D721Med (cell line): ENCODE measurements around the gene ICAM3.
"Not testable (repeated sequence)": the region's sequence is repeated elsewhere in the genome, so short reads cannot be mapped to it uniquely, and the experiment has no call there.

Source experiments
- DNase-seq: peaks from one replicate; pipeline ENCODE4 v3.0.0; 2011; ENCODE audit warnings: low spot score; ENCODE audit not compliant: insufficient read length
- FAIRE-seq: peaks from 2 replicates; lab custom pipeline; 2011; peaks lifted over from hg19 to GRCh38; lab: Jason Lieb, UNC
- CTCF ChIP-seq: IDR thresholded peaks from 2 replicates; pipeline ENCODE4 v1.5.1; 2012; ENCODE audit warnings: mild to moderate bottlenecking, control low read depth; ENCODE audit not compliant: insufficient read depth; ENCODE audit errors: missing control alignments

ICAM3 gene

GRCh38 chr19:10339380-10339960 lies at the start of gene ICAM3:
Gene ICAM3 (minus strand): TSS chr19:10339624. CDS start chr19:10339614, 10 bp downstream.
- FAIRE-seq (no peak), DNase-seq (no peak)

GRCh38 chr19:10388957-10389356 lies 49.5 kb upstream of the ICAM3 start:
- peak; percentile 94 for TF ChIP-seq CTCF
- FAIRE-seq (peak; percentile 35), DNase-seq (no peak)

More at GRCh38 chr19:10339380-10339960, at the start of gene ICAM3:
- no peak for TF ChIP-seq CTCF

GRCh38 chr19:10384580-10384979 lies 45.2 kb upstream of the ICAM3 start:
- FAIRE-seq: no peak
- DNase-seq: no peak
- TF ChIP-seq CTCF: no peak

GRCh38 chr19:10383223-10383499 lies 43.7 kb upstream of the ICAM3 start:
- not testable (repeated sequence) for DNase-seq, FAIRE-seq

GRCh38 chr19:10380313-10381102 lies 41.1 kb upstream of the ICAM3 start, which contains the start of gene TYK2:
Gene TYK2 (minus strand): TSS chr19:10380572. CDS start chr19:10378406, 2,166 bp downstream.
- no peak for TF ChIP-seq CTCF
- DNase-seq (peak; percentile 100), FAIRE-seq (no peak)

GRCh38 chr19:10379880-10380312 lies 40.5 kb upstream of the ICAM3 start:
- DNase-seq (no peak), FAIRE-seq (no peak)
- TF ChIP-seq CTCF: no peak

- TF ChIP-seq CTCF: no peak
- DNase-seq (no peak), FAIRE-seq (no peak)
These were observed 38.7 kb upstream of the ICAM3 start for GRCh38 chr19:10378124-10378523.

GRCh38 chr19:10377140-10377640 lies 37.8 kb upstream of the ICAM3 start:
- DNase-seq, FAIRE-seq: not testable (repeated sequence)
